HTR-8/SVneo (cell line): ENCODE results near the gene HSD3B7.
A peak's percentile ranks its signal among the peaks of the same experiment; 100 is the strongest.
"Not testable (repeated sequence)": the region's sequence is repeated elsewhere in the genome, so short reads cannot be mapped to it uniquely, and the experiment has no call there.

Experiments used
- DNase-seq: peaks from one replicate; pipeline ENCODE4 v3.0.0; 2011; ENCODE audit warnings: low spot score, mixed read lengths; ENCODE audit not compliant: insufficient read length
- FAIRE-seq: peaks from 2 replicates; lab custom pipeline; 2011; peaks lifted over from hg19 to GRCh38; lab: Jason Lieb, UNC

The HSD3B7 gene

DNA sequence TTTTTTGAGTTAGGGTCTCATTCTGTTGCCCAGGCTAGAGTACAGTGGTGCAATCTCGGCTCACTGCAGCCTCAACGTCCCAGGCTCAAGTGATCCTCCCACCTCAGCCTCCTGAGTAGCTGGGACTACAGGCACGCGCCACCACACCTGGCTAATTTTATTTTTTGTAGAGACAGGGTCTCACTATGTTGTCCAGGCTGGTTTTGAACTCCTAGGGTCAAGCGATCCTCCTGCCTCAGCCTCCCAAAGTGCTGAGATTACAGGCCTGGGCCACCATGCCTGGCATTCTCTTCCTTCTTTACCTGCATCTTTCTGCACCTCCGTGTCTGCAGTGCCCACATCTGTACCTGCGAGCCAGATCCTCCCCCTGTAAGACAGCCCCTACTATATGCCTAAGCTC lies 26.8 kb downstream of the HSD3B7 start:
- not testable (repeated sequence) for DNase-seq, FAIRE-seq

DNA sequence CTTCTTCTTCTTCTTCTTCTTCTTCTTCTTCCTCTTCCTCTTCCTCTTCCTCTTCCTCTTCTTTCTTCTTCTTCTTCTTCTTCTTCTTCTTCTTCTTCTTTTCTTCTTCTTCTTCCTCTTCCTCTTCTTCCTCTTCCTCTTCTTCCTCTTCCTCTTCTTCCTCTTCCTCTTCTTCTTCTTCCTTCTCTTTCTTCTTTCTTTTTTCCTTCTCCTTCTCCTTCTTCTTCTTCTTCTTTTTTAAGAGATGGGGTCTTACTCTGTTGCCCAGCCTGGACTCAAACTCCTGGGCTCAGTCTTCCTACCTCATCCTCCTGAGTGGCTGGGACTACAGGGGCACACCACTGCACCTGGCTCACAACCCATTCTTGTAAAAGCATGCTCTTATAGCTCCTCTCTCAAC lies 28.3 kb downstream of the HSD3B7 start:
- not testable (repeated sequence) for DNase-seq, FAIRE-seq

DNA sequence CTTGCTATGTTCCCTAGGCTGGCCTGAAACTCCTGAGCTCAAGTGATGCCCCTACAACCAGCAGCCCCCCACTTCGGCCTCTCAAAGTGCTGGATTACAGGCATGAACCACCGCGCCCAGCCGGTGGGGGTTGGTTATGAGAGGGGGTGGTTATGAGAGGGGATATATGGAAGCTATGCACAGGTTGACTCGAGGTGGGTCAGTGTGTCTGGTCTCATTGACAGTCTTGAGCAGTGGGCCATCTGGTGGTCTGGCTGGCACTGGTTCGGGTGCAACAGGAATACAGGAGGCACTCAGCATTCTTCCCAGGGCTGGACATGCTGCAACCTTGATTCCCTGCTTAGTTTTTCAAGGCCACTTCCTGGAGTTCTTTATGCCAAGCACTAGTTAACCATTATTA lies 31.0 kb downstream of the HSD3B7 start:
- FAIRE-seq (peak; percentile 42), DNase-seq (no peak)

DNA sequence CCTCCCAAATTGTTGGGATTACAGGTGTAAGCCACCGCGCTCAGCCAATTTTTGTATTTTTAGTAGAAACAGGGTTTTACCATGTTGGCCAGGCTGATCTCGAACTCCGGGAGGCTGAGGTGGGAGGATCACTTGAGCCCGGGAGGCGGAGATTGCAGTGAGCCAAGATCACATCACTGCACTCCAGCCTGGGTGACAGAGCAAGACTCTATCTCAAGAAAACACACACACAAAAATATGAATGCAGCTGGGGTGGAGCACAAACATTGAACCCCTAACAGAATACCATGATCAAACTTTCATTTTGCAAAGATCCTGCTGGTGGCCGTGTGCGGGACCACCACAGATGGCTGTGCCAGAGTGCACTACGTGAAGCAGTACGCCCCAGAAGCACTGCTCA lies 32.7 kb downstream of the HSD3B7 start:
- not testable (repeated sequence) for FAIRE-seq, DNase-seq

DNA sequence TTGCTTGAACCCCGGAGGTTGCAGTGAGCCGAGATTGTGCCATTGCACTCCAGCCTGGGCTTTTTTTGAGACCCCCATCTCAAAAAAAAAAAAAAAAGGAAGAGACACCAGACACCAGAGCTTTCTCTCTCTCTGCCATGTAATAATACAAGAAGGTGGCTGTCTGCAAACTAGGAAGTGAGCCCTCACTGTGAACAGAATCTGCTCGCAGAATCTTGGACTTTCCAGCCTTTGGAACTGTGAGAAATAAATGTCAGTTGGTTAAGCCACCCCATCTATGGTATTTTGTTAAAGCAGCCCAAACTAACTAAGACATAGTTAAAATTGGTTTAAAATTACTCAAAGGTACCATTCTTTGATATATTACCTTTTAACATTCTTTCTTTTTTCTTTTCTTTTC lies 35.5 kb downstream of the HSD3B7 start:
- no peak for FAIRE-seq
- no peak for DNase-seq

DNA sequence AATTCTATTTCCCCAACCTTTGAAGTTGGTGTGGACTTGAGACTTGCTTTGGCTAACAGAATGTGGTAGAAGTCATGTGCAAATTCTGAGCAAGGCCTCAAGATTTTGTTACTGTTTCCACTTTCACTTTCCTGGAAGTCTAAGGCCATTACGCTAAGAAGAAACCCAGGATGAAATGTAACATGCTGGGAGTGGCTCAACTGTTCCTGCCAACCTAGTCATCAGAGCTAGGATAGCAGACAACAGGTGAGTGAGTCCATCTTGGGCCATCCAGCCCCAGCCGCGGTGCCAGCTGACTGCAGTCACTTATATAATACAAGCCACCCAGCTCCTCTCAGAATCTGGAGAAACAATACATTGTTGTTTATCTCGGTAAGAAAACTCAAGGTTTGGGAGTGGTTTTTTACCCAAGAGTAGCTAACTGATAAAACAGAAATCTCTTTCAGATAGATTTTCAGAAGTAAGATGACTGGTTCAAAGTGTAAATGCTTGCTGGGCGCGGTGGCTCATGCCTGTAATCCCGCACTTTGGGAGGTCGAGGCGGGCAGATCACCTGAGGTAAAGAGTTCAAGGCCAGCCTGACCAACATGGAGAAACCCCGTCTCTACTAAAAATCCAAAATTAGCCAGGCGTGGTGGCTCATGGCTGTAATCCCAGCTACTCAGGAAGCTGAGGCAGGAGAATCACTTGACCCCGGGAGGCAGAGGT lies 37.7 kb downstream of the HSD3B7 start:
- DNase-seq (no peak), FAIRE-seq (no peak)

DNA sequence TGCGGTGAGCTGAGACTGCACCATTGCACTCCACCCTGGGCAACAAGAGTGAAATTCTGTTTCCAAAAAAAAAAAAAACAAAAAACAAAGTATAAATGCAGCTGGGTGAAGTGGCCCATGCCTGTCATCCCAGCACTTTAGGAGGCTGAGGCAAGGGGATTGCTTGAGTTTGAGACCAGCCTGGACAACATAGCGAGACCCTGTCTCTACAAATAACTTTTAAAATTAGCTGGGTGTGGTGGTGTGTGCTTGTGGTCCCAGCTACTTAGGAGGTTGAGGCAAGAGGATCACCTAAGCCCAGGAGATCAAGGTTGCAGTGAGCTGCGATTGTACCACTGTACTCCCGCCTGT lies 38.2 kb downstream of the HSD3B7 start:
- FAIRE-seq (no peak), DNase-seq (no peak)

DNA sequence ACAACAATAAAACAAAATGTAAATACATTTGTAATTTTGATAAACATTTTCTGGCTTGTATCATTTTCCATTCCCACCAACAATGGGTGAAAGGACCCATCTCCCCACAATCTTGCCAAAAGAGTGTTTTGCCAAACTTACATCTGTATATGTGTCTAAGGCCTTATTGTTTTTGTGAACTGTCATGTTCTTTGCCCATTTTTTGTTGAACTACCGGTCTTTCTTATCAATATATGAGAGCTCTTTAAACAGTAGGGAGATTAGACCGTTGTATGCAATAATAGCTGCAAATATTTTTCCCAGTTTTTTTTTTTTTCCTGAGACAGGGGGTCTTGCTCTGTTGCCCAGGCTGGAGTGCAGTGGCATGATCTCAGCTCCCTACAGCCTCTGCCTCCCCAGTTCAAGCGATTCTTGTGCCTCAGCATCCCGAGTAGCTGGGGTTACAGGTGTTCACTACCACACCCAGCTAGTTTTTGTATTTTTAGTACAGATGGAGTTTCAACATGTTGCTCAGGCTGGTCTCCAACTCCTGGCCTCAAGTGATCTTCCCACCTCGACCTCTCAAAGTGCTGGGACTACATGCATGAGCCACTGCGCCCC lies 38.7 kb downstream of the HSD3B7 start:
- FAIRE-seq (no peak), DNase-seq (no peak)

DNA sequence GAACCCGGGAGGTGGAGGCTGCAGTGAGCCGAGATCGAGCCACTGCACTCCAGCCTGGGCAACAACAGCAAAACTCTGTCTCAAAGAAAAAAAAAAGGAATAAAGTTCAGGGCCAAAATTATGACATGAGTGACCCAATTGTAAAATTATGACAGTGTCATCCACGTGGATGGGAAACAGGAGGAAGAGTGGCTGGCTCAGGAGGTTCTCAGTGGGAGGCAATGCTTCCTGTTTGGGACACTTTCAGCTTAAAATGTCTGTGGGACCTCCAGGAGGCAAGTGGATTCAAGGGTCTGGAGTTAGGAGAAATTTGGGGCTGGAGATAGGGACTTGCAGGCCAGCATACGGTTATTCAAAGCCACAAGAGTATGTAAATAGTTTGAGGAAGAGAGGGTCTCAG lies 40.3 kb downstream of the HSD3B7 start:
- DNase-seq: no peak
- FAIRE-seq: no peak

DNA sequence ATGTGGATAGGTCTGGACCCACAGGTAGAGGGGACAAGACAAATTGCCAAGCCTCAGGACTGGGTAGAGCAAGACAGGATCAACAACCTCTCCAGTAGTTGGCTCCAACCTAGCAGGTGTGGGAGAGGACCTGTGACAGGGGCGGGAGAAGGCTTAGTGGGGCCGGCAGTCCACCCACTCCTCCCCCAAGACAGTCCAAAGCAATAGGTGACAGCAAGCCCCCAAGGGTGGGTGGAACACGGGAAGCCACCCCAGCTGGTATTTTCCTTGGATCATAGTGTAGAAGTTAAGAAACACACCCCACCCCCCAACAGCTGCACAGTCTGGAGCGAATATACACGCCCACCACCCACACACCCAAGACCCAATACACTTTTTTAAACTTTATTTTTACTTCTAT lies 44.3 kb downstream of the HSD3B7 start:
- FAIRE-seq (no peak), DNase-seq (no peak)

DNA sequence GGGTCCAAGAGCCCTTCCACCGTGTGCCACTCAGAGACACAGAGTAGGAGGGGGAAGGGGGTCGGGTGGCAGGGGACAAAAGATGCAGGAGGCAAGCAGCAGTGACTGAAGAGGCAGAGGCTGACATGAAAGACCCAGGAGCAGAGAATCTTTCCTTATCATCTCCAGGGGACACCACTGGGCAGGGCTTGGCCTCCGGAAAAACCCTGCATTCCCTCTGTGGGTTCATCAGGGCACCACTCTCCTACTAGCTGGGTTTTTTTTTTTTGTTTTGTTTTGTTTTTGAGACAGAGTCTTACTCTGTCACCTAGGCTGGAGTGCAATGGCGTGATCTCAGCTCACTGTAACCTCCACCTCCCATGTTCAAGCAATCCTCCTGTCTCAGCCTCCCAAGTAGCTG lies 46.3 kb downstream of the HSD3B7 start:
- DNase-seq: no peak
- FAIRE-seq: no peak

DNA sequence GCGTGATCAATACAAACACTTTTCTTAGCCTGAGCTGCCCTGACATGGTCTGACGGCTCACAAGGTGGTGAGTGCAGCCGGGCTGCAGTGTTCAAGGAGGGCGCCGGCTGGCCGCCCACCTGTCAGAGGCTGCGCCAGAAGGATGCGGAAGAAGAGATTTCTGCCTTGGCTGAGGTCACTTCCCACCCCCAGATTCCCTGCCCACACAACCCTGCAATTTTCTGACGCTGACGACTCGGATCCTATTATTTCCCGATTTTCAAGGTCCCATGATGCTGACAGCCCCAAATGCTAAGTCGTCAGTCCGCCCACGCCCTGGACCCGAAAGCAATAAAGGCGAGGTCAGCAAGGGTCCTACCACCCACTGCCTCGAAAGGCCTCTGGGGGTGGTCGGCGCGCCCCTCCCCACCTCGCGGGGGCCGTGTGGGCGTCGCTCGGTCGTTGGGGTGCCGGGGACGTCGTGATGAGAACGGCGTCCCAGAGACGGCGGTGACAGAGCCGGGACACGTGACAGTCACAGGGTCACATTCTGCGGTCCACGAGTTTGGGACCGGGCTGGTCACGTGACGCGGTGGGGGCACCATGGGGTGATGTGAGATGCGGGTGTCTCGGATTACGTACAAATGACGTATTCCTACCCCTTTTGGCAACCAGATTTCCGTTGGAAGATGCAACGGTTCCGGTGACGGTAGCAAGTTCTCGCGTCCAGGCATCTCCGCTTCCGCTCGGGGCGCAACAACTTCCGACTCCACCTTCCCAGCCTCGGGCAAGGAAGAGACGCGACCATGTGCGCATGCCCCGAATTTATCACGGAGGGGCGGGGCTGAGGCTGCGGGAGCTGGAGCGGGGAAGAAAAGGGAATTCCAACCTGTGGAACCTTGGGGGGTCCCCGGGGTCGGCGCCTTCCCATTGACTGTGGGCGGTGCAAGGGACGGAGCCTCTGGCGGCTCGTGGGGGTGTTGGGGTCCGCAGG lies 48.0 kb downstream of the HSD3B7 start, which contains the start of gene STX4:
STX4 (plus strand) TSS at position 823 of the 973 bp plus-strand sequence. CDS start 248 bp downstream, outside the sequence.
- DNase-seq (peak; percentile 98), FAIRE-seq (peak; percentile 98)

DNA sequence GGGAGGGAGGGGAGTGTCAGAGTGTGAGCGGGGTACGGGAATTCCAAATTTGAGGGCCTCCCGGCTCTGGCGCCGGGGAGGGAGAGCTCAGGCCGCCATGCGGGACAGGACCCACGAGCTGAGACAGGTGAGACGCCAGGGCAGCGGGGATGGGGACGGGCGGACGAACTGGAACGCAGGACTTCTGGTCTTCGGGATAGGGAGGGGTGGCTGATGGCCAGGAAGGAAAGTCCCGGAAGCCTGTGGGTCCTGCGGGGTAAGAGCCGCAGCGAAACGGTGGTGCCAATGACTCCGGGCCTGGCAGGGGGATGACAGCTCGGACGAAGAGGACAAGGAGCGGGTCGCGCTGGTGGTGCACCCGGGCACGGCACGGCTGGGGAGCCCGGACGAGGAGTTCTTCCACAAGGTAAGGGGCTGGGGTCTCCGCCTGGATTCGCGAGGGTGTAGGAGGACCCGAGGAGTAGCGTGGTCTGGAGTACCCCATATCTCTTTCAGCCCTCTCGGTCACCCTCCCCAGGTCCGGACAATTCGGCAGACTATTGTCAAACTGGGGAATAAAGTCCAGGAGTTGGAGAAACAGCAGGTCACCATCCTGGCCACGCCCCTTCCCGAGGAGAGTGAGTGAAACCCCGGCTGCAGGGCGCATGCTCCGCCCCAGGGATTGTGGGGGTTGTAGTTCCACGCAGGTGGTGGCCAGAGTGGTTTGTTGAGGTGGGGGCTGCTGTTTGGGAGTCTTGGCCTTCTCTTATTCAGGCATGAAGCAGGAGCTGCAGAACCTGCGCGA lies 48.9 kb downstream of the HSD3B7 start:
- DNase-seq (peak; percentile 99), FAIRE-seq (no peak)

DNA sequence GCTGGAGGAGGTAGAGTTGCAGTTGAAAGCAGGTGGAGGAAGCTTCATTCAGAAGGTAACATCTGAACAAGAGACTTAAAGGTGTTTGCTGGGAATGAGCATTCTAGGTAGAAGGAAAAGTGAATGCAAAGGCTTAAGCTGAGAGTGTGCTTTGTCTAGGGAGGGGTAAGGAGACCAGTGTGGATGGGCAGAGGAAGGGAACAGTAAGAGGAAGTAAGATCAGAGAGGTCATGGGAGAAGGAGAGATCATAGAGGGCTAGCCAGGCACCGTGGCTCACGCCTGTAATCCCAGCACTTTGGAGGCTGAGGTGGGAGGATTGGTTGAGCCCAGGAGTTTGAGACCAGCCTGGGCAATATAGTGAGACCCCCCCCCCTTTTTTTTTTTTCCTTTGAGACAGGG lies 51.7 kb downstream of the HSD3B7 start:
- FAIRE-seq (no peak), DNase-seq (no peak)
